Effector CD4-positive, alpha-beta T cell (primary cell): Measurements from ENCODE around the gene EXOC4.

Experiments
- DNase-seq: peaks from one replicate; pipeline ENCODE4 v3.0.0-alpha.2; 2020

EXOC4 gene

GRCh38 chr7:134104166-134104565 lies 851.3 kb downstream of the EXOC4 start:
- DNase-seq, result no peak

GRCh38 chr7:134105841-134106240 lies 853.0 kb downstream of the EXOC4 start:
- DNase-seq, result no peak

- no peak for DNase-seq
Observed at GRCh38 chr7:134108802-134109201, 855.9 kb downstream of the EXOC4 start.

- DNase-seq, result no peak
Observed at GRCh38 chr7:134113655-134114054, 860.8 kb downstream of the EXOC4 start.

GRCh38 chr7:134114992-134115391 lies 862.1 kb downstream of the EXOC4 start:
- DNase-seq, result no peak
